Activated CD8-positive, alpha-beta memory T cell treated with anti-CD3 and anti-CD28 coated beads for 24 hours (primary cell): Measurements from ENCODE around the gene THAP11.
A peak's percentile ranks its signal among the peaks of the same experiment; 100 is the strongest.
"Not testable (repeated sequence)": the region's sequence is repeated elsewhere in the genome, so short reads cannot be mapped to it uniquely, and the experiment has no call there.

ENCODE experiments used
- DNase-seq: peaks from one replicate; pipeline ENCODE4 v3.0.0-alpha.2; 2020

THAP11 gene

DNA sequence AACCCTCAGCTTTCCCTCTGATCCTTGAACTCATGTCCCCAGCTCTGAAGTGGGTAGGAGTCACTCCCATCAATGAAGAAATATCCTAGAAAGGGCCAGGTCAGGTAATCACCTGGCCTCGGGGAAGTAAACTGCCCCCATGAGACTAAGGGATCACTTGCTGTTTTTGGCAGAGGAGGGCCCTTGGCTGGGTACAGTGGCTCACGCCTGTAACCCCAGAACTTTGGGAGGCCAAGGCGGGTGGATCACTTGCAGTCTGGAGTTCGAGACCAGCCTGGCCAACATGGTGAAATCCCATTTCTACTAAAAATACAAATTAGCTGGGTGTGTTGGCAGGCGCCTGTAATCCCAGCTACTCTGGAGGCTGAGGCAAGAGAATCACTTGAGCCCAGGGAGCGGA lies 21.9 kb downstream of the THAP11 start:
- not testable (repeated sequence) for DNase-seq

DNA sequence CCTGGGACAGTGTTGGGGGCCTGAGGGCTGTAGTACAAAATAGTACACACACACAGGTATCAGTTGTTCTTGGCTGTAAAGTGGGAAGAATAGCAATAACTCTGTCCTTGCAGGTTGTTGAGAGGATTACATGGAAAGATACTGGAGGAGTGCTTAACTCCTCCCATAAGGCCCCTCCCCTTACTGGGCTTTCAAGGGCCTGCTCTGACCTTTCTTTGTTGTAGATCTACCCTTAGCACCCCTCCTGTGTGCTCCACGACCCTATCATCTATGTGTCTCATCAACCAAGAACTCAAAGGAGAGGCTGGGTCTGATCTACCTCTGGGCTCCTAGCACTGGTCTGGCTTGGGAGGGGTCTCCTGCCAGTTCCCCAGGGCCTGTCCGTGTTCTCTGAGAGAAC lies 22.5 kb downstream of the THAP11 start:
- no peak for DNase-seq

GRCh38 chr16:67865318-67865717 lies 23.2 kb downstream of the THAP11 start:
- no peak for DNase-seq

- DNase-seq = no peak
These were observed 26.2 kb downstream of the THAP11 start for GRCh38 chr16:67868290-67868689.

DNA sequence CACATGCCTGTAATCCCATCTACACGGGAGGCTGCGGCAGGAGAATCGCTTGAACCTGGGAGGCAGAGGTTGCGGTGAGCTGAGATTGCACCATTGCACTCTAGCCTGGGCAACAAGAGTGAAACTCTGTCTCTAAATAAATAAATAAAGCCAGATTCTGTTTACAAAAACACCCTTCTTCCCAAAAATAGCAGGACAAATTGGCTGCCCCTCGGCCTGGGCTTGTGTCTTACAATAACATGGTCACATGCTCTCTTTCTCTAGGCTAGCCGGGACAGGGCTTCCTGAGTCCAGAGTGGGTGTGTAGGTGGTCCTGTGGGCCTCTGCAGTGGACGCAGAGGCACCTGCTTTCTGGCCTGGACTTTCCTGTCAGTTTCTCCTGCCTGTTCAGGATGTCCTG lies 27.5 kb downstream of the THAP11 start:
- DNase-seq = no peak

- DNase-seq = no peak
These were observed 29.1 kb downstream of the THAP11 start for GRCh38 chr16:67871256-67871655.

- DNase-seq = no peak
These were observed 30.1 kb downstream of the THAP11 start for GRCh38 chr16:67872131-67872630.

GRCh38 chr16:67872631-67873434 lies 30.7 kb downstream of the THAP11 start, which contains the start of gene EDC4:
TSS of gene EDC4 (plus strand) at chr16:67873052. CDS start at chr16:67873262, 210 bp downstream.
- DNase-seq = peak; percentile 98

DNA sequence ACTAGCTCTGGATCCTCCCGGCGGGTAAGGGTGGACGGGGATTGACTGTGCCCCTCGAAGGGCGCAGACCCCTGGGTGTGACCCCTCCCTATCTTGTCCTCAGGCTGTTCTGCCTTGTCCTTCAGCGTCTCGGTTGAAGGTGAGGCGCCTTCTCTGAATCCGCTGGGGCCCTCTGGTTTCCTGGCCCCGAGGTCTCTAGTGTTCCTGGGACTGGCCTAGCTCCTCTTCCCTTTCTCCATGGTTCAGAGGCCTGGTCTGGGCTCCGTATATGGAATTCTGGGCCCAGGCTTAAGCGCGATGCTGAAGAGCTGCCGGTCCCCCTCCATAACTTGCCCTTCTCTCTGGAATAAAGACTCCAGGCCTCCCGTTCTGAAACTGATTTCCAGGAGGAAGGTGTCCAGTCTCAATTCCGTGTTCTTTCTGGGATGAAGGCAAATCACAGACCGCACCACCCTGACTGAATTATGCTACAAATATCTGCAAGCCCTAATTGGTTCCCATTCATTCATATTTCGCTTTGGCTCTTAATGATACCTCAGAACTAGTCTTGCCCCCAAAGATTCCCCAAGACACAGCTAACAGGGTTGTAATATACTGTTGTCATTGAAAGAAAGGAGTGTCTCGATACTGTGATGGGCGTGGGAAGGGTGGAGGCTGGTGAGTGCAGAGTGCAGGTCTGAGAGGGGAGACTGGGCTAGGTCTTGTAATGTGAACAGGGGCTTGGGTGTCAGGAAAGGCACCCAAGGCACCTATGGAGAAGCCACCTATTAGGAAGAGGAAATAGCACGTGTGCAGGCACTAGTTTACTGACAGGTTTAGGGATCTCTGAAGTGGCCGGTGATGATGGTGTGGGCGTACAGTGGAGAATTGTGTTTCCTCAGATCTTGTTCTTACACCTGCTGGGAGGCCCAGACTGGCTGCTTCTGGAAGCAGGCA lies 31.6 kb downstream of the THAP11 start:
- no peak for DNase-seq

DNA sequence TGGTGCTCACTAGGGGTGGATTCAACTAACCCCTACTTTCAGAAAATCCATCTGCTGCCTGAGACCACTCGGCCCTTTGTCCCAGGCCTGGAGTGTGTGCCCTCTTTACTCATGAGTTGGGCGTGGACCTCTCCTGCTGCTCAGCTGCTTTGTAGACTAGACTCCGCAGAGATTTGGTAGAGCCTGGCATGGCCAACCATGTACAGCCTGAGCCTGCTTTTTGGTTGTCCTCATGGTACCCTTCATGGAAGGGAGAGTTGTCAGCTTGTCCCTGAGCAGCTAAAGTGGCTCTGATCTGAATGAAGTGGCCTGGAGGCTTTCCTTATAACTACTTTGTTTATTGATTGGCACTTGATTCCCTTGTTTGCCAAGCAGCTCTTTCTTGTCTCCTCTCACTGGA lies 32.3 kb downstream of the THAP11 start:
- DNase-seq = no peak

- no peak for DNase-seq
These were observed 34.9 kb downstream of the THAP11 start for GRCh38 chr16:67877064-67877463.

DNA sequence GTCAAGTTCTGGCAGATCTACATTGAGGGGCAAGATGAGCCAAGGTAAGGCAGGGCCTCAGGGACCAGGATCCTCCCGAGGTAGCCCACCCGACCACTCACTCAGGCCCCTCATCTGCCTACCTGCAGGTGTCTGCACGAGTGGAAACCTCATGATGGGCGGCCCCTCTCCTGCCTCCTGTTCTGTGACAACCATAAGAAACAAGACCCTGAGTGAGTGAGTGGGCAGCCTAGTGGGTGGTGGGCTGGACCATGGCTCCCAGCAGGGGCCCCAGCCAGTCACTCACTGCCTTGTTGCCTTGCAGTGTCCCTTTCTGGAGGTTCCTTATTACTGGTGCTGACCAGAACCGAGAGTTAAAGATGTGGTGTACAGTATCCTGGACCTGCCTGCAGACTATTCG lies 36.1 kb downstream of the THAP11 start:
- no peak for DNase-seq

- DNase-seq = no peak
These were observed 36.7 kb downstream of the THAP11 start for GRCh38 chr16:67878846-67879245.

GRCh38 chr16:67879462-67879861 lies 37.3 kb downstream of the THAP11 start:
- no peak for DNase-seq

DNA sequence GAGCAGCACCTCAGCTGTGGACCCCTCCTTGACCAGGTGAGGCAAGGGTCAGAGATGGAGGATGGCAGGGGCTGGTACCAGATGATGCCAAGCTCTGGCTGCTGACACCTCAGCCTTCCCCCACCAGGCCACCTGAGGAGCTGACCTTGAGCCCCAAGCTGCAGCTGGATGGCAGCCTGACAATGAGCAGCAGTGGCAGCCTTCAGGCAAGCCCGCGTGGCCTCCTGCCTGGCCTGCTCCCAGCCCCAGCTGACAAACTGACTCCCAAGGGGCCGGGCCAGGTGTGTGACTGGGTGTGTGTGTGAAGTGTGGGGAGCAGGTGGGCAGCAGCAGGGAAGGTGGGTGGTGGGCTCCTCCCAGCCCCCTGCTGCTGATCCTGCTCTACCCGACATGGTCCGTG lies 37.8 kb downstream of the THAP11 start:
- DNase-seq = no peak

DNA sequence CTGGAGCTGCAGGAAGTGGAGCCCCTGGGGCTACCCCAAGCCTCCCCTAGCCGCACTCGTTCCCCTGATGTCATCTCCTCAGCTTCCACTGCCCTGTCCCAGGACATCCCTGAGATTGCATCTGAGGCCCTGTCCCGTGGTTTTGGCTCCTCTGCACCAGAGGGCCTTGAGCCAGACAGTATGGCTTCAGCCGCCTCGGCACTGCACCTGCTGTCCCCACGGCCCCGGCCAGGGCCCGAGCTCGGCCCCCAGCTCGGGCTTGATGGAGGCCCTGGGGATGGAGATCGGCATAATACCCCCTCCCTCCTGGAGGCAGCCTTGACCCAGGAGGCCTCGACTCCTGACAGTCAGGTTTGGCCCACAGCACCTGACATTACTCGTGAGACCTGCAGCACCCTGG lies 38.5 kb downstream of the THAP11 start:
- no peak for DNase-seq

GRCh38 chr16:67881621-67882161 lies 39.6 kb downstream of the THAP11 start:
- no peak for DNase-seq

DNA sequence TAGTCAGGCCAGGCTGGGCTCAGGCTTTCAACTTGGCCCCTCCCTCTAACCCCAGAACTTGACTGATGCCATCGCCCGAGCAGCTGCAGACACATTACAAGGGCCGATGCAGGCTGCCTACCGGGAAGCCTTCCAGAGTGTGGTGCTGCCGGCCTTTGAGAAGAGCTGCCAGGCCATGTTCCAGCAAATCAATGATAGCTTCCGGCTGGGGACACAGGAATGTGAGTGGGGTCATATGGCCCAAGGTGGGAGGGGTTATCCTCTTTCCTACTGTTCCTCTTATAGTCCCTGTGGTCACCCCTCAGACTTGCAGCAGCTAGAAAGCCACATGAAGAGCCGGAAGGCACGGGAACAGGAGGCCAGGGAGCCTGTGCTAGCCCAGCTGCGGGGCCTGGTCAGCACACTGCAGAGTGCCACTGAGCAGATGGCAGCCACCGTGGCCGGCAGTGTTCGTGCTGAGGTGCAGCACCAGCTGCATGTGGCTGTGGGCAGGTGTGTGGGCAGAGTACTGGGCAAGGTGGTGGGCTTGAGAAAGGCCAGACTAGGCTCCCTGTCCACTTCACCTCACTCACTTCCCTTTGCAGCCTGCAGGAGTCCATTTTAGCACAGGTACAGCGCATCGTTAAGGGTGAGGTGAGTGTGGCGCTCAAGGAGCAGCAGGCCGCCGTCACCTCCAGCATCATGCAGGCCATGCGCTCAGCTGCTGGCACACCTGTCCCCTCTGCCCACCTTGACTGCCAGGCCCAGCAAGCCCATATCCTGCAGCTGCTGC lies 40.4 kb downstream of the THAP11 start:
- no peak for DNase-seq

GRCh38 chr16:67883146-67883871 lies 41.2 kb downstream of the THAP11 start:
- DNase-seq = no peak

GRCh38 chr16:67883872-67884261 lies 41.7 kb downstream of the THAP11 start:
- peak; percentile 88 for DNase-seq

GRCh38 chr16:67884684-67885083 lies 42.6 kb downstream of the THAP11 start, which contains the start of gene NRN1L:
TSS of gene NRN1L (plus strand) at chr16:67884885. CDS start at chr16:67884904, 19 bp downstream.
- DNase-seq = no peak

DNA sequence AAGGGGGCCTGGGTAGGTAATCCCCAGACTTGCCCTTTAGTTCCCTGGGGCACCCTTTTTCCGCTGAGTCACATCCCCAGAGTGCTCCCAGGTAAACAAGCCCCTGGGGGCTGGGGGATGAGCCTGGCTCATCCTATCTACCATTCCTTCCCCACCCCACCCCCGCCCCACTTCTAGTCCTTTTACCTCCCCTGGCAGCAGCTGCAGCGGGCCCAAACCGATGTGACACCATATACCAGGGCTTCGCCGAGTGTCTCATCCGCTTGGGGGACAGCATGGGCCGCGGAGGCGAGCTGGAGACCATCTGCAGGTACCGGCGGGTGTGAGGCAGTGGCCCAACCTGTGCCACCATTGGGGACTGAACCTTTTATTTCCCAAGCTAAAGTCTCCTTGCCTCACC lies 43.4 kb downstream of the THAP11 start:
- DNase-seq = no peak
